CD4-positive, alpha-beta T cell treated with Interleukin-4 for 1 hour (primary cell): Measurements from ENCODE around the gene CNOT4.
A peak's percentile ranks its signal among the peaks of the same experiment; 100 is the strongest.
"Not testable (repeated sequence)": the region's sequence is repeated elsewhere in the genome, so short reads cannot be mapped to it uniquely, and the experiment has no call there.

Experiments
- DNase-seq, 2 donors: peaks; one replicate each; pipeline ENCODE4 v3.0.0-alpha.2; 2020 to 2022

The CNOT4 gene

GRCh38 chr7:135449436-135449835, 60.5 kb downstream of the CNOT4 start:
- no peak for DNase-seq

GRCh38 chr7:135448753-135449152, 61.1 kb downstream of the CNOT4 start:
- no peak for DNase-seq

- DNase-seq = no peak
These were observed 62.2 kb downstream of the CNOT4 start for GRCh38 chr7:135447748-135448147.

- DNase-seq = no peak
These were observed 64.2 kb downstream of the CNOT4 start for GRCh38 chr7:135445690-135446089.

GRCh38 chr7:135445266-135445665, 64.6 kb downstream of the CNOT4 start:
- not testable (repeated sequence) for DNase-seq

GRCh38 chr7:135441791-135442190, 68.1 kb downstream of the CNOT4 start:
- DNase-seq = no peak

GRCh38 chr7:135434047-135434446, 75.9 kb downstream of the CNOT4 start:
- no peak for DNase-seq

GRCh38 chr7:135430626-135431025, 79.3 kb downstream of the CNOT4 start:
- no peak for DNase-seq

- no peak for DNase-seq
These were observed 81.0 kb downstream of the CNOT4 start for GRCh38 chr7:135428879-135429278.

GRCh38 chr7:135428011-135428410, 81.9 kb downstream of the CNOT4 start:
- no peak for DNase-seq

GRCh38 chr7:135427166-135427565, 82.7 kb downstream of the CNOT4 start:
- no peak for DNase-seq

GRCh38 chr7:135425036-135425435, 84.9 kb downstream of the CNOT4 start:
- DNase-seq = no peak

GRCh38 chr7:135420786-135421185, 89.1 kb downstream of the CNOT4 start:
- no peak for DNase-seq

GRCh38 chr7:135416431-135416830, 93.5 kb downstream of the CNOT4 start:
- no peak for DNase-seq

GRCh38 chr7:135414850-135415439, 95.0 kb downstream of the CNOT4 start:
- DNase-seq = peak in 1 of 2 donors; percentile 27

GRCh38 chr7:135414208-135414607, 95.7 kb downstream of the CNOT4 start:
- DNase-seq = no peak

GRCh38 chr7:135411098-135411497, 98.8 kb downstream of the CNOT4 start:
- DNase-seq = no peak

- DNase-seq = no peak
These were observed 99.4 kb downstream of the CNOT4 start for GRCh38 chr7:135410543-135410942.

- no peak for DNase-seq
These were observed 99.9 kb downstream of the CNOT4 start for GRCh38 chr7:135409845-135410542.

- no peak for DNase-seq
These were observed 102.0 kb downstream of the CNOT4 start for GRCh38 chr7:135407884-135408283.

GRCh38 chr7:135406918-135407317, 103.0 kb downstream of the CNOT4 start:
- DNase-seq = no peak

- DNase-seq = no peak
These were observed 103.9 kb downstream of the CNOT4 start for GRCh38 chr7:135405969-135406368.

GRCh38 chr7:135403302-135403701, 106.6 kb downstream of the CNOT4 start:
- no peak for DNase-seq

- no peak for DNase-seq
These were observed 112.2 kb downstream of the CNOT4 start for GRCh38 chr7:135397689-135398088.

GRCh38 chr7:135392701-135393100, 117.2 kb downstream of the CNOT4 start:
- DNase-seq = no peak
